GM12801 (cell line): Measurements from ENCODE around the gene BCL6.

ENCODE experiments used
- CTCF ChIP-seq: IDR thresholded peaks from one replicate; pipeline ENCODE4 v1.5.1; 2011; ENCODE audit warnings: control low read depth; ENCODE audit not compliant: insufficient read length; ENCODE audit errors: extremely low read depth

Gene BCL6

GRCh38 chr3:187706971-187707370 lies 38.3 kb downstream of the BCL6 start:
- no peak for TF ChIP-seq CTCF

- no peak for TF ChIP-seq CTCF
These were observed 40.1 kb downstream of the BCL6 start for GRCh38 chr3:187705164-187705563.

GRCh38 chr3:187702507-187703033 lies 42.7 kb downstream of the BCL6 start, which contains the start of gene RTP2:
RTP2 (minus strand) TSS chr3:187702557; CDS start chr3:187702128, 429 bp downstream.
- no peak for TF ChIP-seq CTCF

GRCh38 chr3:187700249-187700648 lies 45.0 kb downstream of the BCL6 start:
- no peak for TF ChIP-seq CTCF

- TF ChIP-seq CTCF, result no peak
These were observed 46.5 kb downstream of the BCL6 start for GRCh38 chr3:187698499-187699399.

- TF ChIP-seq CTCF, result no peak
These were observed 49.2 kb downstream of the BCL6 start for GRCh38 chr3:187696021-187696420.

GRCh38 chr3:187695449-187695848 lies 49.8 kb downstream of the BCL6 start:
- no peak for TF ChIP-seq CTCF
